Uterus (tissue), 4 donors: Measurements from ENCODE around the gene FAM53B. TPM values are rescaled to one million over a fixed set of nuclear protein-coding genes. Genes with fewer than 3 reads are reported as not detected.

Source experiments
- DNase-seq, 2 donors: peaks; one replicate each; pipeline ENCODE4 v3.0.0-alpha.2; 2019 to 2020
- H3K27ac ChIP-seq, 2 donors: fragments of 200-600 bp; sonication (generic); 1 replicate in 1 of 2; 2 replicates in 1 of 2; pipeline ENCODE4 v1.5.1; 2016 to 2018
- H3K27me3 ChIP-seq, 2 donors: fragments of 200-600 bp; sonication (generic); one replicate each; pipeline ENCODE4 v1.5.1; 2018 to 2019; ENCODE audit warnings: control low read depth in 1 of 2
- H3K36me3 ChIP-seq, 2 donors: fragments of 200-600 bp; sonication (generic); one replicate each; pipeline ENCODE4 v1.5.1; 2019; ENCODE audit warnings: control low read depth in 1 of 2
- H3K4me1 ChIP-seq, 2 donors: fragments of 200-600 bp; sonication (generic); one replicate each; pipeline ENCODE4 v1.5.1; 2018 to 2019; ENCODE audit warnings: control low read depth in 1 of 2
- H3K4me3 ChIP-seq, 2 donors: fragments of 200-600 bp; sonication (generic); 1 replicate in 1 of 2; 2 replicates in 1 of 2; pipeline ENCODE4 v1.5.1; 2018 to 2019; ENCODE audit warnings: mild to moderate bottlenecking in 1 of 2
- H3K9me3 ChIP-seq, 2 donors: fragments of 200-600 bp; sonication (generic); one replicate each; pipeline ENCODE4 v1.5.1; 2019; ENCODE audit warnings: control low read depth in 1 of 2
- POLR2A ChIP-seq, 2 donors: fragments of 450-650 bp; IDR thresholded peaks; one replicate each; pipeline ENCODE4 v1.6.1; 2016; ENCODE audit warnings: antibody characterized with exemption in 2 of 2, mild to moderate bottlenecking in 1 of 2, moderate library complexity in 1 of 2
- intact Hi-C: fragments of 100-400 bp; cut with DNase I; formaldehyde crosslinking; loops from one replicate; pipeline ENCODE4 v1.15.1; 2023; ENCODE audit warnings: low total_unique reads
- total RNA-seq, 4 donors: library from RNA; depleted of rRNA in 3 of 4; stranded (reverse); fragments of >200 nt in 3 of 4; gene quantifications; one replicate each; pipeline versions ENCODE4 v1.1.0 to v1.2.4, GENCODE V29; 2014 to 2023
- TF ChIP-seq, protein P1 (sequence below), 4 experiments: fragments of 200-600 bp in 2 of 4; fragments of 450-650 bp in 2 of 4; sonication (generic) in 2 of 4; IDR thresholded peaks; one replicate each; pipeline ENCODE4 v1.5.1; 2016 to 2019; ENCODE audit warnings: antibody characterized with exemption in 4 of 4, mild to moderate bottlenecking in 2 of 4, moderate library complexity in 1 of 4
- donor health status: DM: yes; HTN: yes; CAD: no.

FAM53B gene
- total RNA-seq, 4 donors from 2014 or later, result 10.9 to 94.3 (median 67.8) TPM

DNA sequence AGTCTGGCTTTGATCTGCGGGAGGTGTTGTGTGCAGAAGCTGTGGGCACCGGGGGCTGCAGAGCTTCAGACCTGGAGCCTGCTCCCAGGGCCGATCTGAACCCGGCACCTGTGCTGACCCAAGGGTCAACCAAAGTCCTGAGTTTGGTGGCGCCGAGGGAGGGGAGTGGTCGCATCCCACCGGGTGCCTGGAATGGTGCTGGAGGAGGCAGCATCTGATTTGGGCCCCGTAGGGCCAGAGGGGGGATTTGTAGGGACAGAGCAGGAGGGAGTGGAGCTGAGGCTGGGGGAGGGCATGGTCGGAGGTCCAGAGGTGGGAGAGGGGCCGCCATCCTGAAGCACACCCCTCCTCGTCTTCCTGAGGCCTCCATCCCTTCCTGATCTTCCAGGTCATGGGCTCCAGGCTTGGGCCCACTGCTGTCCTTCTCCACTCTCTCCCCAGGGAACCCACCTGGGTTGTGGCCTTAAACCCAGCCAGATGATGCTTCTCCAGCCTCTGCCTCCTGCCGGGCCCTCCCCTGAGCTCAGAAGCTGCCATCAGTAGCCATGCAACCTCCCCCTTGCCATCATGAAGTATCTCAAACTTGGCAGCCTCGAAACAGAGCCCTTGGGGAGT lies 169.6 kb downstream of the FAM53B start:
- no peaks in the 10 kb centered on the region for H3K9me3 ChIP-seq
- DNase-seq, result no peak
- no peak overlapping the region for H3K27ac ChIP-seq
- H3K4me1 ChIP-seq, result no peaks in the 10 kb centered on the region
- H3K27me3 ChIP-seq, result no peaks in the 10 kb centered on the region
- no peaks in the 10 kb centered on the region for H3K36me3 ChIP-seq
- TF ChIP-seq, protein P1, sequence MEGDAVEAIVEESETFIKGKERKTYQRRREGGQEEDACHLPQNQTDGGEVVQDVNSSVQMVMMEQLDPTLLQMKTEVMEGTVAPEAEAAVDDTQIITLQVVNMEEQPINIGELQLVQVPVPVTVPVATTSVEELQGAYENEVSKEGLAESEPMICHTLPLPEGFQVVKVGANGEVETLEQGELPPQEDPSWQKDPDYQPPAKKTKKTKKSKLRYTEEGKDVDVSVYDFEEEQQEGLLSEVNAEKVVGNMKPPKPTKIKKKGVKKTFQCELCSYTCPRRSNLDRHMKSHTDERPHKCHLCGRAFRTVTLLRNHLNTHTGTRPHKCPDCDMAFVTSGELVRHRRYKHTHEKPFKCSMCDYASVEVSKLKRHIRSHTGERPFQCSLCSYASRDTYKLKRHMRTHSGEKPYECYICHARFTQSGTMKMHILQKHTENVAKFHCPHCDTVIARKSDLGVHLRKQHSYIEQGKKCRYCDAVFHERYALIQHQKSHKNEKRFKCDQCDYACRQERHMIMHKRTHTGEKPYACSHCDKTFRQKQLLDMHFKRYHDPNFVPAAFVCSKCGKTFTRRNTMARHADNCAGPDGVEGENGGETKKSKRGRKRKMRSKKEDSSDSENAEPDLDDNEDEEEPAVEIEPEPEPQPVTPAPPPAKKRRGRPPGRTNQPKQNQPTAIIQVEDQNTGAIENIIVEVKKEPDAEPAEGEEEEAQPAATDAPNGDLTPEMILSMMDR (IDR thresholded peaks at IDR 0.05), result no peak
- TF ChIP-seq POLR2A (IDR thresholded peaks at IDR 0.05), result no peak
- H3K4me3 ChIP-seq, result no peak overlapping the region
- intact Hi-C loops, result no loop called here

DNA sequence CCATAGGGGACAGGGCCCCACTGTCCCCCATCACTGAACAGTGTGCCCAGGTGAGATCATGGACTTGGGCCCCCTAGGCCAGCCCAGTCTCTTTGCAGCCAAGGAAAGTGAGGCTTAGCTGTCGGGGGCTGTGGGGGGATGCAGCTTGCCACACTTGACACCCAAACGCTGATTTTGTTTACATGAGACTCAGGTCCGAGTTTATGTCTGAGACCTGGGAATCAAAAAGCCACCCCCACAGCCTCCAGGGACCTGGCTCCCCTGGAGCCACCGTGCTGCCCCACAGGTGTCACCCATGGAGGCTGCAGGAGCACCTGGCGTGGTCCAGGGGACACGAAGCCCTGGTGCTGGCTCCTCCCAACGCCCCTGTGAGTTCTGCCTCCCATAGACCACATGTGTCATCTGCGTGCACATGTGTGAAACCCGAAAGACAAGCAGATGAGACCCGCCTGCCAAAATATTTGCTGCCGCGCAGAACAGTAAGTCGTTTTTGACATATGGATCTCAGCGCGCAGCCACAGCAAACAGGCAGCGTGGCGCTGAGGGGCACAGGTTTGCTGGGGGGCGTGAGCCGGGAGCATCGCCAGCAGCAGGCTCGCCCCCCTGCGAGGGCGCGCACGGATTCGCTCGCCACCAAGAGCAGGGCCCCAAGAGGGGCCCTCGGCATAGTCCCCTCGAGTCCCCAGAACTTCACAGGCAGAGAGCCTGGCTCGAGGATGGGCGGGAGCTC lies 170.3 kb downstream of the FAM53B start:
- TF ChIP-seq, protein P1 (IDR thresholded peaks at IDR 0.05), result no peak
- no peak for TF ChIP-seq POLR2A (IDR thresholded peaks at IDR 0.05)
- no peak for DNase-seq

DNA sequence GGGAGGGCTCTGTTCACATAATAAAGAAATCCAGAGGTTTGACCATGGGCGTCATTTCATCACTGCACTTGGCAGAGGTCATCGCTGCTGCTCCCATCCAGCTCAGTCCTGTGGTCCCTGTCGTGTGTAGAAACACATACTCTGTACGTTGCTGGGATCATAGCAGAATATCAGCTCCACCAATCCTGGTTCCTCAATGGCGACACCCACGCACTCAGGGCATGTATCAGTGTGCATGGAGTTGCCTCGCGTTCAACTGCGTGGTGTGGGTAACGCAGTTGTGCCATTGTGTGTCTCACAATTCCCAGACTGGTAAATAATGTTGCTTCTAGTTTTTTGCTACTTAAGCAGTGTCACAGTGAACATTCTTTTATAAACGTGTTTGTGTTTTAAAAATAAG lies 171.4 kb downstream of the FAM53B start:
- no peak for DNase-seq
- H3K27ac ChIP-seq, result no peak overlapping the region
- intact Hi-C loops, result no loop called here
- TF ChIP-seq, protein P1 (IDR thresholded peaks at IDR 0.05), result no peak
- TF ChIP-seq POLR2A (IDR thresholded peaks at IDR 0.05), result no peak
- no peaks in the 10 kb centered on the region for H3K4me1 ChIP-seq
- no peaks in the 10 kb centered on the region for H3K27me3 ChIP-seq
- no peaks in the 10 kb centered on the region for H3K36me3 ChIP-seq
- no peak overlapping the region for H3K4me3 ChIP-seq
- H3K9me3 ChIP-seq, result no peaks in the 10 kb centered on the region

More for the DNA sequence above, 170.3 kb downstream of the FAM53B start:
- no peaks in the 10 kb centered on the region for H3K36me3 ChIP-seq
- no peaks in the 10 kb centered on the region for H3K4me1 ChIP-seq
- H3K4me3 ChIP-seq, result no peak overlapping the region
- H3K9me3 ChIP-seq, result no peaks in the 10 kb centered on the region
- no peak overlapping the region for H3K27ac ChIP-seq
- intact Hi-C loops, result no loop called here
- no peaks in the 10 kb centered on the region for H3K27me3 ChIP-seq

DNA sequence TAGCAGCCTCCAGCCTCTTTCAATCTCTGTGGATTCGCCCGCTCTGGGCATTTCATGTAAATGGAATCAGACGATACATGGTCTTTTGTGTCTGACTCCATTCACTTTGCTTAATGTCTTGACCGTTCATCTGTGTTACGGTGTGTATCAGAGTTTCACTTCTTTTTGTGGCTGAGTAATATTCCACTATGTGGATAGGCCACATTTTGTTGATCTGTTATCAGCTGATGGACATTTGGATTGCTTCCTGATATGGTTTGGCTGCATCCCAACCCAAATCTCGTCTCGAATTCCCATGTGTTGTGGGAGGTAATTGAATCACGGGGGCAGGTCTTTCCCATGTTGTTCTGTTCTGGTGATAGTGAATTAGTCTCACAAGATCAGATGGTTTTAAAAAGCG lies 173.5 kb downstream of the FAM53B start:
- H3K27me3 ChIP-seq, result no peaks in the 10 kb centered on the region
- intact Hi-C loops, result no loop called here
- DNase-seq, result no peak
- H3K9me3 ChIP-seq, result no peaks in the 10 kb centered on the region
- H3K4me1 ChIP-seq, result no peaks in the 10 kb centered on the region
- H3K36me3 ChIP-seq, result no peaks in the 10 kb centered on the region
- H3K4me3 ChIP-seq, result no peak overlapping the region
- TF ChIP-seq POLR2A (IDR thresholded peaks at IDR 0.05), result no peak
- TF ChIP-seq, protein P1 (IDR thresholded peaks at IDR 0.05), result no peak
- no peak overlapping the region for H3K27ac ChIP-seq
